Ishikawa (cell line): ENCODE results near the gene CA10.

Source experiments
- CREB1 ChIP-seq: IDR thresholded peaks from 2 replicates; pipeline ENCODE4 v1.6.1; 2012; ENCODE audit warnings: low read depth
- MAX ChIP-seq: IDR thresholded peaks from 2 replicates; pipeline ENCODE4 v1.6.1; 2012
- RAD21 ChIP-seq: IDR thresholded peaks from 2 replicates; pipeline ENCODE4 v1.6.1; 2012; ENCODE audit warnings: low read depth
- REST ChIP-seq: IDR thresholded peaks from 2 replicates; pipeline ENCODE4 v1.6.1; 2012; ENCODE audit warnings: low read depth, mild to moderate bottlenecking
- TAF1 ChIP-seq: IDR thresholded peaks from 2 replicates; pipeline ENCODE4 v1.6.1; 2012; ENCODE audit warnings: low read depth, mild to moderate bottlenecking
- TEAD4 ChIP-seq: IDR thresholded peaks from 2 replicates; pipeline ENCODE4 v1.6.1; 2012

GRCh38 chr17:51802544-51802943, 356.0 kb downstream of the CA10 start:
- TF ChIP-seq MAX (no peak), RAD21 (no peak), REST (no peak), CREB1 (no peak), TAF1 (no peak), TEAD4 (no peak)
